Neural cell (in vitro differentiated cells): ENCODE measurements around the gene FOXK2. TPM values are rescaled to one million over a fixed set of nuclear protein-coding genes. Genes with fewer than 3 reads are reported as not detected.

Experiments used
- H2AFZ ChIP-seq: fragments of 200-600, 300-800 bp; sonication (generic), shearing (Covaris generic); 2 replicates; pipeline ENCODE4 v1.6.0; 2014; ENCODE audit warnings: low read depth, mild to moderate bottlenecking, antibody characterized with exemption, low read length, moderate library complexity
- H3F3A ChIP-seq: fragments of 200-600 bp; shearing (Covaris generic); 2 replicates; pipeline ENCODE4 v1.6.1; 2016; ENCODE audit warnings: mild to moderate bottlenecking, moderate library complexity, mixed read lengths, antibody characterized with exemption, low read length; ENCODE audit not compliant: insufficient read depth, poor library complexity, severe bottlenecking
- H3K27ac ChIP-seq: fragments of 200-600, 300-800 bp; sonication (generic), shearing (Covaris generic); 2 replicates; pipeline ENCODE4 v1.5.1; 2014; ENCODE audit warnings: mild to moderate bottlenecking, low read length, moderate library complexity
- H3K27me3 ChIP-seq: fragments of 300-800, 200-600 bp; sonication (generic), shearing (Covaris generic); 2 replicates; pipeline ENCODE4 v1.6.0; 2014; ENCODE audit warnings: mild to moderate bottlenecking, low read depth, low read length, moderate library complexity; ENCODE audit not compliant: insufficient read depth
- H3K36me3 ChIP-seq: fragments of 300-800, 200-600 bp; sonication (generic), shearing (Covaris generic); 2 replicates; pipeline ENCODE4 v1.5.1; 2014; ENCODE audit warnings: mild to moderate bottlenecking, antibody characterized with exemption, low read length, moderate library complexity; ENCODE audit not compliant: insufficient read depth
- H3K4me2 ChIP-seq: fragments of 300-800, 200-600 bp; sonication (generic), shearing (Covaris generic); 2 replicates; pipeline ENCODE4 v1.6.0; 2014; ENCODE audit warnings: mild to moderate bottlenecking, low read length
- H3K4me3 ChIP-seq: fragments of 300-800, 200-600 bp; sonication (generic), shearing (Covaris generic); 2 replicates; pipeline ENCODE4 v1.5.1; 2014; ENCODE audit warnings: mild to moderate bottlenecking, low read length, moderate library complexity
- H3K79me2 ChIP-seq: fragments of 200-600 bp; shearing (Covaris generic); replicated peaks from 2 replicates; pipeline ENCODE4 v1.6.0; 2014; ENCODE audit warnings: mild to moderate bottlenecking, low read length, moderate library complexity; ENCODE audit not compliant: insufficient read depth
- H3K9ac ChIP-seq: fragments of 300-800, 200-600 bp; sonication (generic), shearing (Covaris generic); 2 replicates; pipeline ENCODE4 v1.6.1; 2016; ENCODE audit warnings: mild to moderate bottlenecking, low read length, mixed read lengths
- H3K9me2 ChIP-seq: fragments of 200-600 bp; shearing (Covaris generic); 2 replicates; pipeline ENCODE4 v1.6.1; 2016; ENCODE audit warnings: mild to moderate bottlenecking, low read length, mixed read lengths; ENCODE audit not compliant: insufficient read depth
- H3K9me3 ChIP-seq: fragments of 200-600, 300-800 bp; sonication (generic), shearing (Covaris generic); 2 replicates; pipeline ENCODE4 v1.6.1; 2016; ENCODE audit warnings: mild to moderate bottlenecking, mixed run types, low read length, moderate library complexity, mixed read lengths
- H4K20me1 ChIP-seq: fragments of 200-600 bp; shearing (Covaris generic); 2 replicates; pipeline ENCODE4 v1.6.1; 2016; ENCODE audit warnings: mild to moderate bottlenecking, mixed run types; ENCODE audit not compliant: insufficient read depth
- EP300 ChIP-seq: fragments of 450-650 bp; conservative IDR thresholded peaks from 2 replicates; pipeline ENCODE4 v1.6.1; 2014; ENCODE audit warnings: antibody characterized with exemption, mild to moderate bottlenecking, moderate library complexity; ENCODE audit not compliant: poor library complexity, severe bottlenecking
- EZH2 ChIP-seq: fragments of 200-600, 300-800 bp; shearing (Covaris generic), sonication (generic); IDR thresholded peaks from 2 replicates; pipeline ENCODE4 v1.6.1; 2014; ENCODE audit warnings: antibody characterized with exemption, low read length, borderline replicate concordance, mild to moderate bottlenecking; ENCODE audit not compliant: insufficient read depth, poor library complexity, severe bottlenecking
- MXI1 ChIP-seq: fragments of 450-650 bp; conservative IDR thresholded peaks from 2 replicates; pipeline ENCODE4 v1.6.1; 2014; ENCODE audit warnings: antibody characterized with exemption, mild to moderate bottlenecking; ENCODE audit not compliant: poor library complexity, severe bottlenecking
- POLR2AphosphoS5 ChIP-seq: IDR thresholded peaks from 2 replicates; pipeline ENCODE4 v1.6.1; 2012
- RAD21 ChIP-seq: fragments of 450-650 bp; conservative IDR thresholded peaks from 2 replicates; pipeline ENCODE4 v1.6.1; 2014; ENCODE audit warnings: antibody characterized with exemption, mild to moderate bottlenecking, moderate library complexity
- SMC3 ChIP-seq: fragments of 450-650 bp; conservative IDR thresholded peaks from 2 replicates; pipeline ENCODE4 v1.6.1; 2014; ENCODE audit warnings: antibody characterized with exemption, mild to moderate bottlenecking, moderate library complexity; ENCODE audit not compliant: poor library complexity
- TAF1 ChIP-seq: IDR thresholded peaks from 2 replicates; pipeline ENCODE4 v1.6.1; 2012; ENCODE audit warnings: low read depth
- polyA plus RNA-seq: library from polyadenylated mRNA; depleted of rRNA; stranded (reverse); fragments of >200 nt; gene quantifications from 2 replicates; pipeline ENCODE4 v1.2.3, GENCODE V29; 2014
- TF ChIP-seq, protein P1 (sequence below): IDR thresholded peaks from 2 replicates; pipeline ENCODE4 v1.6.1; 2012; ENCODE audit warnings: borderline replicate concordance
- TF ChIP-seq, protein P2 (sequence below): fragments of 450-650 bp; IDR thresholded peaks from 2 replicates; pipeline ENCODE4 v1.5.1; 2014; ENCODE audit warnings: antibody characterized with exemption, mild to moderate bottlenecking, moderate library complexity; ENCODE audit not compliant: poor library complexity, severe bottlenecking

FOXK2 gene
- polyA plus RNA-seq, 1 donor from 2014 or later: 24.4 TPM

DNA sequence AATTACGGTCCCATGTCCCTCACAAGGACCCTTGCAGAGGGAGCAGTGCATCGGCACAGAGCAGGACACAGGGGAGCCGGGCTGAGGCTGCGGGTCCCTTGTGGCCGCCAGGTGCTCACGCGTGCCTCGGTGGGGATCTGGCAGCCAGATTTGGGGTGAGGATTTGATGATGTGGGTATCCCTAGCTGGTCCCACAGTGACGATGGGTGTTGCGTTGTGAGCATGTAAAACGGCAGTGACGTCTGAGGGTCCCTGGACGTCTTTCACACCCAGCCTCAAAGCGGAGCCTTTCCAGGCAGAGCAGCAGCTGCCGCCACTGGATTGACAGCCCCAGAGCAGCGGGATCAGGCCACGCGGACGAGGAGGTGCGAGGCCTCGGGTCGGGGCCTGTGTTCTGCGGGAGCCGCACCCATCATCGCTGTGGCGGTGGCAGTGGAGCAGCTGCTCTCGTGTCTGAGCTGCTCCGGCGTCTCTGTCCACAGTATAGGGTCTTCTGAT, 74.1 kb downstream of the FOXK2 start:
- H3K4me2 ChIP-seq: no peak overlapping the region
- H3K27me3 ChIP-seq: no peaks in the 10 kb centered on the region
- no peaks in the 10 kb centered on the region for H3F3A ChIP-seq
- H3K9ac ChIP-seq: no peak overlapping the region
- H4K20me1 ChIP-seq: no peaks in the 10 kb centered on the region
- H3K4me3 ChIP-seq: no peak overlapping the region
- H3K36me3 ChIP-seq: no peaks in the 10 kb centered on the region
- H3K9me2 ChIP-seq: no peaks in the 10 kb centered on the region
- no peaks in the 10 kb centered on the region for H3K9me3 ChIP-seq
- TF ChIP-seq, protein P1, sequence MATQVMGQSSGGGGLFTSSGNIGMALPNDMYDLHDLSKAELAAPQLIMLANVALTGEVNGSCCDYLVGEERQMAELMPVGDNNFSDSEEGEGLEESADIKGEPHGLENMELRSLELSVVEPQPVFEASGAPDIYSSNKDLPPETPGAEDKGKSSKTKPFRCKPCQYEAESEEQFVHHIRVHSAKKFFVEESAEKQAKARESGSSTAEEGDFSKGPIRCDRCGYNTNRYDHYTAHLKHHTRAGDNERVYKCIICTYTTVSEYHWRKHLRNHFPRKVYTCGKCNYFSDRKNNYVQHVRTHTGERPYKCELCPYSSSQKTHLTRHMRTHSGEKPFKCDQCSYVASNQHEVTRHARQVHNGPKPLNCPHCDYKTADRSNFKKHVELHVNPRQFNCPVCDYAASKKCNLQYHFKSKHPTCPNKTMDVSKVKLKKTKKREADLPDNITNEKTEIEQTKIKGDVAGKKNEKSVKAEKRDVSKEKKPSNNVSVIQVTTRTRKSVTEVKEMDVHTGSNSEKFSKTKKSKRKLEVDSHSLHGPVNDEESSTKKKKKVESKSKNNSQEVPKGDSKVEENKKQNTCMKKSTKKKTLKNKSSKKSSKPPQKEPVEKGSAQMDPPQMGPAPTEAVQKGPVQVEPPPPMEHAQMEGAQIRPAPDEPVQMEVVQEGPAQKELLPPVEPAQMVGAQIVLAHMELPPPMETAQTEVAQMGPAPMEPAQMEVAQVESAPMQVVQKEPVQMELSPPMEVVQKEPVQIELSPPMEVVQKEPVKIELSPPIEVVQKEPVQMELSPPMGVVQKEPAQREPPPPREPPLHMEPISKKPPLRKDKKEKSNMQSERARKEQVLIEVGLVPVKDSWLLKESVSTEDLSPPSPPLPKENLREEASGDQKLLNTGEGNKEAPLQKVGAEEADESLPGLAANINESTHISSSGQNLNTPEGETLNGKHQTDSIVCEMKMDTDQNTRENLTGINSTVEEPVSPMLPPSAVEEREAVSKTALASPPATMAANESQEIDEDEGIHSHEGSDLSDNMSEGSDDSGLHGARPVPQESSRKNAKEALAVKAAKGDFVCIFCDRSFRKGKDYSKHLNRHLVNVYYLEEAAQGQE: no peak
- no peak for TF ChIP-seq EP300
- TF ChIP-seq POLR2AphosphoS5: no peak
- TF ChIP-seq RAD21: no peak
- TF ChIP-seq, protein P2, sequence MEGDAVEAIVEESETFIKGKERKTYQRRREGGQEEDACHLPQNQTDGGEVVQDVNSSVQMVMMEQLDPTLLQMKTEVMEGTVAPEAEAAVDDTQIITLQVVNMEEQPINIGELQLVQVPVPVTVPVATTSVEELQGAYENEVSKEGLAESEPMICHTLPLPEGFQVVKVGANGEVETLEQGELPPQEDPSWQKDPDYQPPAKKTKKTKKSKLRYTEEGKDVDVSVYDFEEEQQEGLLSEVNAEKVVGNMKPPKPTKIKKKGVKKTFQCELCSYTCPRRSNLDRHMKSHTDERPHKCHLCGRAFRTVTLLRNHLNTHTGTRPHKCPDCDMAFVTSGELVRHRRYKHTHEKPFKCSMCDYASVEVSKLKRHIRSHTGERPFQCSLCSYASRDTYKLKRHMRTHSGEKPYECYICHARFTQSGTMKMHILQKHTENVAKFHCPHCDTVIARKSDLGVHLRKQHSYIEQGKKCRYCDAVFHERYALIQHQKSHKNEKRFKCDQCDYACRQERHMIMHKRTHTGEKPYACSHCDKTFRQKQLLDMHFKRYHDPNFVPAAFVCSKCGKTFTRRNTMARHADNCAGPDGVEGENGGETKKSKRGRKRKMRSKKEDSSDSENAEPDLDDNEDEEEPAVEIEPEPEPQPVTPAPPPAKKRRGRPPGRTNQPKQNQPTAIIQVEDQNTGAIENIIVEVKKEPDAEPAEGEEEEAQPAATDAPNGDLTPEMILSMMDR: no peak
- TF ChIP-seq SMC3: no peak
- TF ChIP-seq TAF1: no peak
- TF ChIP-seq MXI1: no peak
- no peak for TF ChIP-seq EZH2
- no peaks in the 10 kb centered on the region for H3K79me2 ChIP-seq
- H3K27ac ChIP-seq: no peak overlapping the region
- no peak overlapping the region for H2AFZ ChIP-seq

DNA sequence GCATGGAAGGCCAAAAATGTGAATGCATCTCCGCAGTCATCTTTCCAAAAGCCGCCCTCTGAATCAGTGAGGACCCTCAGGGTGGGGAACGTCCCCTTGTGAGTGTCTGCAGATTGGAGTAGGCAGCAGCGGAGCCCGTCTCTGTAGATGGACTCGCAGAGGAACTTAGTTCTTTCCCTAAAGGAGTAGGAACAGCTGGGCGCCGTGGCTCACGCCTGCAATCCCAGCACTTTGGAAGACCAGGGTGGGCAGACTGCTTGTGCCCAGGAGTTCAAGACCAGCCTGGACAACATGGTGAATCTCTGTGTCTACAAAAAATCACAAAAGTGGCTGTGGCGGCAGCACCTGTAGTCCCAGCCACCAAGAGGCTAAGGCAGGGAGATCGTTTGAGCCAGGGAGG, 75.0 kb downstream of the FOXK2 start:
- H3K4me3 ChIP-seq: no peak overlapping the region
- no peak overlapping the region for H3K4me2 ChIP-seq

More for the DNA sequence above, 75.0 kb downstream of the FOXK2 start:
- no peaks in the 10 kb centered on the region for H3K9me3 ChIP-seq
- no peaks in the 10 kb centered on the region for H3K36me3 ChIP-seq
- H4K20me1 ChIP-seq: no peaks in the 10 kb centered on the region
- TF ChIP-seq MXI1 (no peak), TAF1 (no peak), RAD21 (no peak), POLR2AphosphoS5 (no peak), SMC3 (no peak), EP300 (no peak), EZH2 (no peak)
- TF ChIP-seq, protein P1: no peak
- TF ChIP-seq, protein P2: no peak
- no peak overlapping the region for H2AFZ ChIP-seq
- no peak overlapping the region for H3K27ac ChIP-seq
- no peaks in the 10 kb centered on the region for H3F3A ChIP-seq
- no peak overlapping the region for H3K9ac ChIP-seq
- H3K79me2 ChIP-seq: no peaks in the 10 kb centered on the region
- no peaks in the 10 kb centered on the region for H3K9me2 ChIP-seq
- no peaks in the 10 kb centered on the region for H3K27me3 ChIP-seq
